Measurements from ENCODE around the gene MED16. TPM values are rescaled to one million over a fixed set of nuclear protein-coding genes. Genes with fewer than 3 reads are reported as not detected.
A peak's percentile ranks its signal among the peaks of the same experiment; 100 is the strongest.

The MED16 gene
- total and polyA plus RNA-seq, 8 donors: 16.7 to 126 (median 74.0) TPM

DNA sequence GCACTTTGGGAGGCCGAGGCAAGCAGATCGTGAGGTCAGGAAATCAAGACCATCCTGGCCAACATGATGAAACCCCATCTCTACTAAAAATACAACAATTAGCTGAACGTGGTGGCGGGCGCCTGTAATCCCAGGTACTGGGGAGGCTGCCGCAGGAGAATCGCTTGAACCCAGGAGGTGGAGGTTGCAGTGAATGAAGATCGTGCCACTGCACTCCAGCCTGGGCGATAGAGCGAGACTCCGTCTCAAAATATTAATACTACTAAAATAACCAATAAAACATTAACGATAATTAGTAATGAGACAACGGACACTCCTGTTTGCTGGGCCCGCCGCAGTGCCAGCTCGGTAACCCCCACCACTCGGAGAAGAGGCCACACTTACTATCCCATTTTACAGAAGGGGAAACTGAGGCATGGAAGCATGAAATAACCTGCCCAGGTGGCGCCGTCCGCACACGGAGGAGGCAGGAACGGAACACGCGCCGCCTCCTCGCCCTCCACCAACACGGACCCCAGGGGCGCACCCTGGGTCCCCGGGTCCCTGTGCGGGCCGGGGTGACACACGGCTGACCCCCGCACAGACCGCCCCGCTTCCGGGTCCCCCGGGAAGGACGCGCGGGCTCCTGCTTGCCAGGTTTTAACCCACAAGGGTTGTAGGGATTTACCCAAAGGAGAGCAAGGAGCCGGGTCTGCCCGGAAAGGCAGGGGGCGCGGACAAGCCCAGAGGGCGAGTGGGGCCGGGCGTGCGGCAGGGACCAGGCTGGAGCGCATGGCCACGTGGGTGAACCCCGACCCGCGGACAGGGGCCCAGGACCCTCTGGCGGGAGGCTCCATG, 18.4 kb upstream of the MED16 start:
- H3K4me3 ChIP-seq: peak overlapping the region in 3 of 4 donors; percentile 69 to 89 (median 75)
- H3K27ac ChIP-seq: peak overlapping the region in 4 of 5 donors; percentile 82 to 99 (median 94)
- H3K9me3 ChIP-seq: no peaks in the 10 kb centered on the region
- DNase-seq: no peak
- peaks cover 0 to 6% (median 2%) of the 10 kb centered on the region in 3 donors for H3K27me3 ChIP-seq
- 76 to 83% (median 77%) methylated on average over 48 to 54 of the region's 54 CpGs for WGBS, 5 donors
- no peaks in the 10 kb centered on the region for H3K36me3 ChIP-seq
- peaks cover 21 to 58% (median 35%) of the 10 kb centered on the region in 4 donors for H3K4me1 ChIP-seq
- TF ChIP-seq EP300 (IDR thresholded peaks at IDR 0.05): no peak
- TF ChIP-seq POLR2AphosphoS5 (IDR thresholded peaks at IDR 0.05): no peak
- intact Hi-C loops (cut with DNase I; ENCODE audit: low total_unique reads): no loop called here

DNA sequence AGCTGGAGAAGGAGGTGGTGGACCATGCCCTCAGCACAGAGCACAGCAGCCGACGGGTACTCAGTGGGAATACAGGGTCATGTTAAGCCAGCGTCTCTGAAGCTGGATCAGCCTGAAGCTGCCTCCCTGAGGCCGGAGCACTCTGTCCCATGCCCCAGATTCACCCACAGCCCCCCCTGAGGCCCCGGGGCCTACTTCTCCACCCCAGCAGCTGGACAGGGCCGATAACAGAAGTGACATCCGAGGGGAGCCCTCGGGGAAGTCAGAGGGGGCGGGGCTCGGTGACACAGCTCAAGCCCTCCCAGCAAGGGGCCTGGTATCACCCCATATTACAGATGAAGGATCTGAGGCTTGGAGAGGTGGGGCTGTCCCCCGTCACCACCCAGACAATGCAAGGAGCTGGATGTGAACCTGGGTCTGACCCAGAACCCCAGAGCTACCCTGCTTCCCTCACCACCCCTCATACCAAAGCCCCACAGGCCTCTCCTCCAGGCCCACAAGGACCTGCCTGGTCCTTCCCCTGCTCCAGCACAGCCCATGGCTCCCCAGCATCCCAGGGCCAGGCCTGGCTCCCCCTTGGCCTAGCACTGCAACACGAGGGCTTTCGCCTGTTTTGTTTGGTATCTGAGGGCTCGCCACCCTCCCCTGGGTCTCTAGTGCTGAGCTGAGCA, 14.3 kb upstream of the MED16 start:
- 65 to 82% (median 74%) methylated on average over 10 to 14 of the region's 14 CpGs for WGBS, 5 donors
- TF ChIP-seq, protein P1, sequence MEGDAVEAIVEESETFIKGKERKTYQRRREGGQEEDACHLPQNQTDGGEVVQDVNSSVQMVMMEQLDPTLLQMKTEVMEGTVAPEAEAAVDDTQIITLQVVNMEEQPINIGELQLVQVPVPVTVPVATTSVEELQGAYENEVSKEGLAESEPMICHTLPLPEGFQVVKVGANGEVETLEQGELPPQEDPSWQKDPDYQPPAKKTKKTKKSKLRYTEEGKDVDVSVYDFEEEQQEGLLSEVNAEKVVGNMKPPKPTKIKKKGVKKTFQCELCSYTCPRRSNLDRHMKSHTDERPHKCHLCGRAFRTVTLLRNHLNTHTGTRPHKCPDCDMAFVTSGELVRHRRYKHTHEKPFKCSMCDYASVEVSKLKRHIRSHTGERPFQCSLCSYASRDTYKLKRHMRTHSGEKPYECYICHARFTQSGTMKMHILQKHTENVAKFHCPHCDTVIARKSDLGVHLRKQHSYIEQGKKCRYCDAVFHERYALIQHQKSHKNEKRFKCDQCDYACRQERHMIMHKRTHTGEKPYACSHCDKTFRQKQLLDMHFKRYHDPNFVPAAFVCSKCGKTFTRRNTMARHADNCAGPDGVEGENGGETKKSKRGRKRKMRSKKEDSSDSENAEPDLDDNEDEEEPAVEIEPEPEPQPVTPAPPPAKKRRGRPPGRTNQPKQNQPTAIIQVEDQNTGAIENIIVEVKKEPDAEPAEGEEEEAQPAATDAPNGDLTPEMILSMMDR (IDR thresholded peaks at IDR 0.05): no peak
- no peak for TF ChIP-seq EP300 (IDR thresholded peaks at IDR 0.05)
- TF ChIP-seq POLR2AphosphoS5 (IDR thresholded peaks at IDR 0.05): no peak
- TF ChIP-seq POLR2A (IDR thresholded peaks at IDR 0.05): no peak
- Histone ChIP-seq H3K27ac (peak overlapping the region in 4 of 5 donors; percentile 17 to 97 (median 92)), H3K27me3 (no peaks in the 10 kb centered on the region), H3K4me1 (peaks cover 18 to 57% (median 34%) of the 10 kb centered on the region in 4 donors), H3K36me3 (peaks cover 0 to 6% (median 0%) of the 10 kb centered on the region in 4 donors), H3K9me3 (no peaks in the 10 kb centered on the region), H3K4me3 (no peak overlapping the region)
- DNase-seq: peak in 1 of 2 donors; percentile 67
- intact Hi-C loops (cut with DNase I; ENCODE audit: low total_unique reads): no loop called here

DNA sequence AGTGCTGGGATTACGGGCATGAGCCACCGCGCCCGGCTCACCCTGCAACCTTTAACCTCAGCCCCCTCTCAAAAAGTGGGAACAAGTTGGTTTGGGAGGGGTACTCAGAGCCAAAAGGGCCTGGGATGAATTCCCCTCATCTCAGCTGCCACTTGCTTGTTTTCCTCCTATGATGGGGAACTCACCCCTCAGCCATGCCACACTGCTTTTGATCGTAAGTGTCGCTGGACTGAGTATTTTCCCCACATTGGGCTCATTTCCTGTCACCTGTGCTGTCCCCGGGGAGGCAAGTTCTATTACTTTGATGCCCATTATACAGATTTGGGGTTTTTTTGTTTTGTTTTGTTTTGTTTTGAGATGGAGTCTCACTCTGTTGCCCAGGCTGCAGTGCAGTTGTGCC, 13.5 kb upstream of the MED16 start:
- no peak for DNase-seq
- Histone ChIP-seq H3K4me1 (peaks cover 18 to 55% (median 25%) of the 10 kb centered on the region in 4 donors), H3K27ac (no peak overlapping the region), H3K27me3 (no peaks in the 10 kb centered on the region), H3K9me3 (no peaks in the 10 kb centered on the region), H3K4me3 (no peak overlapping the region), H3K36me3 (peaks cover 2 to 15% (median 7%) of the 10 kb centered on the region in 4 donors)
- intact Hi-C loops (cut with DNase I; ENCODE audit: low total_unique reads): no loop called here
- no peak for TF ChIP-seq POLR2AphosphoS5 (IDR thresholded peaks at IDR 0.05)
- TF ChIP-seq, protein P1 (IDR thresholded peaks at IDR 0.05): no peak
- no peak for TF ChIP-seq POLR2A (IDR thresholded peaks at IDR 0.05)
- no peak for TF ChIP-seq EP300 (IDR thresholded peaks at IDR 0.05)
- 89 to 95% (median 95%) methylated on average over 7 of the region's 7 CpGs for WGBS, 5 donors

DNA sequence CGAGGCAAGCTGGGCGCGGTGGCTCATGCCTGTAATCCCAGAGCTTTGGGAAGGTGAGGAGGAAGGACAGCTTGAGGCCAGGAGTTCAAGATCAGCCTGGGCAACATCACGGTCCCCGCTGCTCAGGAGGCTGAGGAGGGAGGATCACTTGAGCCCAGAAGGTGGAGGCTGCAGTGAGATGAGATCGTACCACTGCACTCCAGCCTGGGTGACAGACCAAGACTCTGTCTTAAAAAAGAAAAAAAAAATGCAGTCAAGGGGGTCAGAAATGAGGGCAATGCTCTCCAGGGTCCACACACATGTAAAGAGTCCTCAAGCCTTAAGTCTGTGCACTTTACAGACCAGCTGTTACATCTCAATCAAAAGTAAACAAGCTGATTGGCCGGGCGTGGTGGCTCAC, 11.6 kb upstream of the MED16 start:
- peaks cover 11 to 53% (median 21%) of the 10 kb centered on the region in 4 donors for H3K4me1 ChIP-seq
- no peak for DNase-seq
- TF ChIP-seq, protein P1 (IDR thresholded peaks at IDR 0.05): no peak
- TF ChIP-seq EP300 (IDR thresholded peaks at IDR 0.05) (no peak), POLR2A (IDR thresholded peaks at IDR 0.05) (no peak), POLR2AphosphoS5 (IDR thresholded peaks at IDR 0.05) (no peak)
- H3K36me3 ChIP-seq: peaks cover 5 to 29% (median 20%) of the 10 kb centered on the region in 4 donors
- no peaks in the 10 kb centered on the region for H3K27me3 ChIP-seq
- H3K27ac ChIP-seq: no peak overlapping the region
- intact Hi-C loops (cut with DNase I; ENCODE audit: low total_unique reads): no loop called here
- no peak overlapping the region for H3K4me3 ChIP-seq
- H3K9me3 ChIP-seq: no peaks in the 10 kb centered on the region
- 86 to 92% (median 91%) methylated on average over 8 of the region's 8 CpGs for WGBS, 5 donors

Data from stomach (tissue), 9 donors.